Endothelial cell of umbilical vein (primary cell): Measurements from ENCODE around the gene GALNT2. TPM values are rescaled to one million over a fixed set of nuclear protein-coding genes. Genes with fewer than 3 reads are reported as not detected.

Experiments
- BruUV-seq: library from RNA; stranded (reverse); fragments of 400-500 nt; replicated peaks from 2 replicates; lab custom pipeline; 2021; lab: Mats Ljungman, UMichigan
- CTCF ChIA-PET: fragments of 300-600, 350-600 bp; sonication (Branson Sonifier 250); formaldehyde crosslinking; loops from one replicate; lab custom pipeline; 2021; ENCODE audit warnings: antibody characterized with exemption, inconsistent platforms; lab: Charles Lee
- POLR2A ChIA-PET: fragments of 300-600, 350-600 bp; sonication (Branson Sonifier 250); formaldehyde crosslinking; loops from one replicate; lab custom pipeline; 2021; ENCODE audit warnings: antibody characterized with exemption, inconsistent platforms; lab: Charles Lee
- DNase-seq: peaks from one replicate; pipeline ENCODE4 v3.0.0-alpha.2; 2011; ENCODE audit warnings: low read depth, low spot score
- FAIRE-seq: peaks from 2 replicates; lab custom pipeline; 2011; peaks lifted over from hg19 to GRCh38; lab: Jason Lieb, UNC
- H2AFZ ChIP-seq: 2 replicates; pipeline ENCODE4 v1.6.0; 2012; ENCODE audit warnings: low read depth, low read length, control low read depth, inconsistent platforms
- H3K27ac ChIP-seq: 2 replicates; pipeline ENCODE4 v1.5.1; 2011; ENCODE audit warnings: low read depth, mild to moderate bottlenecking, control low read depth, low read length, moderate library complexity; ENCODE audit not compliant: insufficient read depth
- H3K27me3 ChIP-seq, 2 experiments: 2 replicates each; pipeline versions ENCODE4 v1.6.0 to v1.6.1; 2011; ENCODE audit warnings: low read length in 2 of 2, mixed read lengths in 1 of 2; ENCODE audit not compliant: control insufficient read depth in 2 of 2, insufficient read depth in 2 of 2
- H3K36me3 ChIP-seq, 2 experiments: 2 replicates in 1 of 2; 3 replicates in 1 of 2; pipeline ENCODE4 v1.5.1; 2011; ENCODE audit warnings: low read length in 2 of 2, mild to moderate bottlenecking in 1 of 2, moderate library complexity in 1 of 2; ENCODE audit not compliant: control insufficient read depth in 2 of 2, insufficient read depth in 2 of 2; ENCODE audit errors: extremely low read depth in 1 of 2
- H3K4me1 ChIP-seq: 3 replicates; pipeline ENCODE4 v1.5.1; 2011; ENCODE audit warnings: mild to moderate bottlenecking, low read length; ENCODE audit not compliant: control insufficient read depth, insufficient read depth; ENCODE audit errors: extremely low read depth
- H3K4me2 ChIP-seq: 2 replicates; pipeline ENCODE4 v1.6.1; 2011; ENCODE audit warnings: low read length, control low read depth, mixed read lengths; ENCODE audit not compliant: insufficient read depth
- H3K4me3 ChIP-seq, 3 experiments: fragments of 200-600 bp in 1 of 3; sonication (generic), shearing (Covaris generic) in 1 of 3; replicated peaks in 1 of 3; 2 replicates each; pipeline ENCODE4 v1.5.1; 2011 to 2016; ENCODE audit warnings: control low read depth in 3 of 3, low read length in 3 of 3, mild to moderate bottlenecking in 2 of 3, inconsistent platforms in 1 of 3, low read depth in 1 of 3, moderate library complexity in 1 of 3; ENCODE audit not compliant: insufficient read depth in 1 of 3
- H3K79me2 ChIP-seq: 2 replicates; pipeline ENCODE4 v1.6.0; 2012; ENCODE audit warnings: low read length, inconsistent platforms; ENCODE audit not compliant: control insufficient read depth, insufficient read depth
- H3K9ac ChIP-seq: replicated peaks from 2 replicates; pipeline ENCODE3; 2011; ENCODE audit warnings: low read length, control low read depth; ENCODE audit not compliant: insufficient read depth; ENCODE audit errors: extremely low read depth
- H3K9me1 ChIP-seq: replicated peaks from 3 replicates; pipeline ENCODE4 v1.6.0; 2011; ENCODE audit warnings: mild to moderate bottlenecking, low read length; ENCODE audit not compliant: control insufficient read depth, insufficient read depth; ENCODE audit errors: extremely low read depth
- H3K9me3 ChIP-seq: replicated peaks from 2 replicates; pipeline ENCODE4 v1.5.1; 2012; ENCODE audit warnings: low read length, inconsistent platforms; ENCODE audit not compliant: control insufficient read depth, insufficient read depth
- H4K20me1 ChIP-seq: replicated peaks from 2 replicates; pipeline ENCODE3; 2011; ENCODE audit warnings: mild to moderate bottlenecking, low read length; ENCODE audit not compliant: control insufficient read depth, insufficient read depth; ENCODE audit errors: extremely low read depth
- CTCF ChIP-seq, 2 donors: IDR thresholded peaks; 1 replicate in 1 of 2; 2 replicates in 1 of 2; pipeline ENCODE4 v1.5.1; 2011; ENCODE audit warnings: low read length in 2 of 2, mild to moderate bottlenecking in 2 of 2, moderate library complexity in 2 of 2, control low read depth in 1 of 2, inconsistent platforms in 1 of 2, low read depth in 1 of 2; ENCODE audit not compliant: insufficient read depth in 1 of 2; ENCODE audit errors: extremely low read depth in 1 of 2
- EZH2 ChIP-seq: IDR thresholded peaks from 2 replicates; pipeline ENCODE4 v1.6.1; 2012; ENCODE audit warnings: borderline replicate concordance, low read depth, mild to moderate bottlenecking, moderate library complexity, low read length, inconsistent platforms; ENCODE audit not compliant: severe bottlenecking
- FOS ChIP-seq: IDR thresholded peaks from 2 replicates; pipeline ENCODE4 v1.6.1; 2011; ENCODE audit warnings: mild to moderate bottlenecking, low read length, moderate library complexity, borderline replicate concordance; ENCODE audit not compliant: insufficient read depth
- GATA2 ChIP-seq: IDR thresholded peaks from 2 replicates; pipeline ENCODE4 v1.7.0; 2011; ENCODE audit warnings: low read depth, mild to moderate bottlenecking, moderate library complexity, mixed read lengths, low read length; ENCODE audit not compliant: insufficient read length, insufficient read depth
- JUN ChIP-seq: IDR thresholded peaks from 2 replicates; pipeline ENCODE4 v1.6.1; 2011; ENCODE audit warnings: borderline replicate concordance, low read depth; ENCODE audit not compliant: insufficient read length, insufficient read depth
- MYC ChIP-seq: IDR thresholded peaks from one replicate; pipeline ENCODE4 v1.6.1; 2011; ENCODE audit warnings: mild to moderate bottlenecking, low read depth, low read length
- POLR2A ChIP-seq: IDR thresholded peaks from 2 replicates; pipeline ENCODE4 v1.6.1; 2012; ENCODE audit warnings: low read depth, mild to moderate bottlenecking, control low read depth, low read length
- POLR2AphosphoS5 ChIP-seq: IDR thresholded peaks from 2 replicates; pipeline ENCODE4 v1.6.1; 2012; ENCODE audit warnings: low read depth, mild to moderate bottlenecking, control low read depth, low read length, moderate library complexity; ENCODE audit not compliant: insufficient read depth
- dilution Hi-C: fragments of 300-500 bp; cut with MboI; formaldehyde crosslinking; loops from one replicate; pipeline ENCODE4 v1.15.0; 2019; ENCODE audit warnings: low sequenced_read_pairs; ENCODE audit not compliant: extremely low pct_ligation_motif_present
- intact Hi-C: fragments of 100-400 bp; cut with micrococcal nuclease; formaldehyde crosslinking; loops from one replicate; pipeline ENCODE4 v1.10.0; 2022
- polyA plus RNA-seq, 4 experiments: library from polyadenylated mRNA; depleted of rRNA in 3 of 4; stranded (reverse) in 3 of 4; unstranded in 1 of 4; fragments of >200 nt; gene quantifications; 2 replicates each; pipeline versions ENCODE4 v1.2.1 to v1.2.3, GENCODE V29; 2011 to 2012; ENCODE audit warnings: missing spikeins in 1 of 4
- total RNA-seq: library from RNA; stranded (reverse); gene quantifications from 2 replicates; pipeline ENCODE4 v1.2.3, GENCODE V29; 2021
- TF ChIP-seq, protein P1 (sequence below): IDR thresholded peaks from 2 replicates; pipeline ENCODE4 v1.6.1; 2011; ENCODE audit not compliant: insufficient read depth, insufficient read length

GALNT2 gene
- total and polyA plus RNA-seq, 2 donors (not counting 3 experiments of a cell fraction or from before 2014, with no cell fraction given): 56.3 to 77.5 TPM

GRCh38 chr1:230250666-230251065 is 183.6 kb downstream of the GALNT2 start:
- no peak overlapping the region for H3K4me3 ChIP-seq
- H3K4me2 ChIP-seq: no peak overlapping the region
- H3K27ac ChIP-seq: no peak overlapping the region
- intact Hi-C loops (no loop called here), dilution Hi-C loops (no loop called here)
- ChIA-PET POLR2A (no interaction called here), CTCF (interaction anchor here (1.3 kb wide), 1 partner anchor 8 kb away, joined by 3 read pairs; no protein-coding TSS in a partner anchor)
- no peak for FAIRE-seq
- no peaks in the 10 kb centered on the region for H3K79me2 ChIP-seq
- no peak overlapping the region for H3K9ac ChIP-seq
- no peaks in the 10 kb centered on the region for H3K27me3 ChIP-seq
- peaks cover 0 to 19% of the 10 kb centered on the region in 2 experiments for H3K36me3 ChIP-seq
- no TSS peak for BruUV-seq
- H4K20me1 ChIP-seq: no peaks in the 10 kb centered on the region
- no peak for DNase-seq
- H3K9me1 ChIP-seq: no peaks in the 10 kb centered on the region
- no peaks in the 10 kb centered on the region for H3K4me1 ChIP-seq
- H3K9me3 ChIP-seq: no peaks in the 10 kb centered on the region
- H2AFZ ChIP-seq: no peak overlapping the region
- no peak for TF ChIP-seq MYC
- TF ChIP-seq FOS: no peak
- no peak for TF ChIP-seq JUN
- TF ChIP-seq, protein P1, sequence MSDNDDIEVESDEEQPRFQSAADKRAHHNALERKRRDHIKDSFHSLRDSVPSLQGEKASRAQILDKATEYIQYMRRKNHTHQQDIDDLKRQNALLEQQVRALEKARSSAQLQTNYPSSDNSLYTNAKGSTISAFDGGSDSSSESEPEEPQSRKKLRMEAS: no peak
- TF ChIP-seq POLR2AphosphoS5: no peak
- TF ChIP-seq POLR2A: no peak
- no peak for TF ChIP-seq CTCF (IDR thresholded peaks at IDR 0.05; ENCODE audit: extremely low read depth in 1 of 2, insufficient read depth in 1 of 2, low read depth in 1 of 2, low read length in 2 of 2)
- no peak for TF ChIP-seq GATA2
- TF ChIP-seq EZH2: no peak
